ENCODE results near the gene CCDC33. TPM values are rescaled to one million over a fixed set of nuclear protein-coding genes. Genes with fewer than 3 reads are reported as not detected.

Gene CCDC33
- total and polyA plus RNA-seq, 2 donors: 0.39 to 1.4 TPM

DNA sequence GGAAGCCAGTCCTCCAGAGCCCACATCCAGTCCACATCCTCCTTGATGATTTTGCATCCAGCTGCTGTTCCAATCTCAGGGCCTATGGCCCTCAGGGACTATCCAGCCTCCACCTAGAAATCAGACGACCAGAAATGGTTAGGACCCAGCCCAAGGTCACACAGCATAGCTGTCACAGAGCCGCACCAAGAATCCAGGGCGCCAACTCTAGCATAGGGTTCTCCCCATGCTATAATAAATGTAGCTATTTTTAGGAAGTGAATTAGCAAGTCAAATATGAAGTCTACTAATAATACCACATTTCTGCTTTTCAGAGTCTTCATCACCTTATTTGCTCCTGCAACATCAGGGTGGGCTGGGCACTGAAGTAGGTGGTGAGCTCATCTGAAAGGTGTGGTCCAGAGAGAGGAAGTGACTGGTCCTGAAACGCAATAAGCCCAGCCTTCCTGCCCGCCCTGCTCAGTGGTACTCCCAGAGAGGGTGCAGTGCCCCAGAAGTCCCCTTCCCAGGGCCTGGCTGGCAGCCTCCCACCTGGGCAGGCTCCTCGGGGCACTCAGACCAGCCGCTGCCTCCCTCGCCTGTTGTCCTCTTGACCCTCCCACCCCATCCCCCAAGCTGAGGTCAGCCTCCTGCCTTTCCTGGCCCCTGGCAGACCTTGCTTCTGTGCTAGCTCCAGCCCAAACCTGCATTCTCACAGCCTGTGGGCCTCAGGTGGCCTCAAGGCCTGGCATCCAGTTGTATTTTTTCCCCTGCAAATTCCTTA lies 148.9 kb downstream of the CCDC33 start:
- H3K4me3 ChIP-seq (ENCODE audit: low read length in 2 of 2): no peak overlapping the region
- H3K27ac ChIP-seq (ENCODE audit: low read depth in 1 of 2, low read length in 1 of 2): peak overlapping the region in 1 of 2 donors; percentile 95
- H3K9me3 ChIP-seq (ENCODE audit: control insufficient read depth in 2 of 2, insufficient read depth in 1 of 2, low read length in 1 of 2): peaks cover 0 to 6% of the 10 kb centered on the region in 2 donors
- WGBS: 65% methylated on average over 8 of the region's 8 CpGs
- H3K4me1 ChIP-seq (ENCODE audit: control insufficient read depth in 2 of 2, insufficient read depth in 2 of 2, low read length in 2 of 2): peaks cover 77 to 86% of the 10 kb centered on the region in 2 donors
- H3K27me3 ChIP-seq (ENCODE audit: control insufficient read depth in 2 of 2, insufficient read depth in 1 of 2, low read length in 1 of 2): no peaks in the 10 kb centered on the region
- no peaks in the 10 kb centered on the region for H3K36me3 ChIP-seq (ENCODE audit: control insufficient read depth in 2 of 2, insufficient read depth in 2 of 2, low read length in 1 of 2)
- DNase-seq (ENCODE audit: low read depth in 6 of 9, low spot score in 9 of 9): peak in 1 of 9 donors; percentile 61

DNA sequence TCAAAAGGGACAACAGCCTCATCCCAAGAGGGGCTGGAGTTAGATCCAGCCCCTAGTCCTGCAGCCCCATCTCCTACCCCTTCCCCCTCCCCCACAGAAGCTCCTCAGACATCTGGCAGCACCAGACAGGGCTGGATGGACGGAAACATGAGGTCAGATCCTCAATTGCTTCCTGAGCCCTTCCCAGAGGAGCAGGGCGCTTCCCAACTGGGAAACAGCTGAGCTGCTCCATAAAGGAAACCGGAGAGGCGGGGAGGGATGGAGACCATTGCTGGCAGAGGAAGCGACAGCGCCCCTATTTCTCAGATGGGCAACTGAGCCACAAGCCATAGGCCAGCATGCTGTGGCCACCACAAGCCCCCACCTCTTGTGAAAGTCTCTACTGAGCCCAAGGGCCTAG lies 149.6 kb downstream of the CCDC33 start:
- H3K9me3 ChIP-seq (ENCODE audit: control insufficient read depth in 2 of 2, insufficient read depth in 1 of 2, low read length in 1 of 2): peaks cover 0 to 6% of the 10 kb centered on the region in 2 donors
- H3K4me3 ChIP-seq (ENCODE audit: low read length in 2 of 2): no peak overlapping the region
- 94% methylated on average over 6 of the region's 6 CpGs for WGBS
- H3K4me1 ChIP-seq (ENCODE audit: control insufficient read depth in 2 of 2, insufficient read depth in 2 of 2, low read length in 2 of 2): peaks cover 83 to 93% of the 10 kb centered on the region in 2 donors
- peak overlapping the region in 1 of 2 donors; percentile 95 for H3K27ac ChIP-seq (ENCODE audit: low read depth in 1 of 2, low read length in 1 of 2)
- DNase-seq (ENCODE audit: low read depth in 6 of 9, low spot score in 9 of 9): no peak
- no peaks in the 10 kb centered on the region for H3K27me3 ChIP-seq (ENCODE audit: control insufficient read depth in 2 of 2, insufficient read depth in 1 of 2, low read length in 1 of 2)
- no peaks in the 10 kb centered on the region for H3K36me3 ChIP-seq (ENCODE audit: control insufficient read depth in 2 of 2, insufficient read depth in 2 of 2, low read length in 1 of 2)

Other genes starting within 250 kb of the CCDC33 start
- 13.0 TPM for gene STOML1, start 244.0 kb upstream of the CCDC33 start, total RNA-seq
- 19.1 TPM for gene STOML1, start 244.0 kb upstream of the CCDC33 start, polyA plus RNA-seq
- 13.0 TPM for gene PML, start 241.6 kb upstream of the CCDC33 start, total RNA-seq
- 35.7 TPM for gene PML, start 241.6 kb upstream of the CCDC33 start, polyA plus RNA-seq
- gene GOLGA6A, start 153.8 kb upstream of the CCDC33 start, total RNA-seq: 0.09 TPM
- gene GOLGA6A, start 153.8 kb upstream of the CCDC33 start, polyA plus RNA-seq: 0.09 TPM
- gene ISLR2, start 105.7 kb upstream of the CCDC33 start, total RNA-seq: 0.19 TPM
- gene ISLR2, start 105.7 kb upstream of the CCDC33 start, polyA plus RNA-seq: 0.98 TPM
- gene ISLR, start 62.6 kb upstream of the CCDC33 start, total RNA-seq: 6.9 TPM
- gene ISLR, start 62.6 kb upstream of the CCDC33 start, polyA plus RNA-seq: 11.0 TPM
- 2.6 TPM for gene STRA6, start 33.5 kb upstream of the CCDC33 start, total RNA-seq
- gene STRA6, start 33.5 kb upstream of the CCDC33 start, polyA plus RNA-seq: 0.68 TPM
- gene CYP11A1, start 131.3 kb downstream of the CCDC33 start, total RNA-seq: 0.66 TPM
- 1.0 TPM for gene CYP11A1, start 131.3 kb downstream of the CCDC33 start, polyA plus RNA-seq
- gene SEMA7A, start 197.6 kb downstream of the CCDC33 start, total RNA-seq: 22.0 TPM
- gene SEMA7A, start 197.6 kb downstream of the CCDC33 start, polyA plus RNA-seq: 12.3 TPM
- 78.3 TPM for gene UBL7, start 224.8 kb downstream of the CCDC33 start, total RNA-seq
- gene UBL7, start 224.8 kb downstream of the CCDC33 start, polyA plus RNA-seq: 38.7 TPM

All from thymus (tissue), 11 donors.